PC-3 (cell line): ENCODE measurements around the gene KTN1. TPM values are rescaled to one million over a fixed set of nuclear protein-coding genes. Genes with fewer than 3 reads are reported as not detected.

Experiments
- ATAC-seq: fragments of 200-7000 bp; cut with Tn5 transposase; 2 replicates; pipeline ENCODE4 v1.9.1; 2020; ENCODE audit warnings: mild to moderate bottlenecking, moderate library complexity
- BruUV-seq: library from RNA; stranded (reverse); fragments of 400-500 nt; replicated peaks from 2 replicates; lab custom pipeline; 2021; lab: Mats Ljungman, UMichigan
- CTCF ChIA-PET: fragments of 300-600 bp; sonication (Branson Sonifier 250); formaldehyde crosslinking; loops from one replicate; lab custom pipeline; 2022; ENCODE audit warnings: antibody characterized with exemption; lab: Charles Lee
- POLR2A ChIA-PET: fragments of 300-600 bp; sonication (Branson Sonifier 250); formaldehyde crosslinking; loops from one replicate; lab custom pipeline; 2022; ENCODE audit warnings: antibody characterized with exemption; ENCODE audit not compliant: unreplicated experiment; lab: Charles Lee
- DNase-seq: peaks from one replicate; pipeline ENCODE4 v3.0.0-alpha.2; 2015
- H2AFZ ChIP-seq: fragments of 300-600 bp; sonication (generic); 2 replicates; pipeline ENCODE4 v1.6.0; 2016; ENCODE audit warnings: antibody characterized with exemption, low read length
- H3F3A ChIP-seq: fragments of 300-600 bp; sonication (generic); one replicate; pipeline ENCODE4 v1.6.0; 2017; ENCODE audit warnings: antibody characterized with exemption, low read length, control low read depth, mild to moderate bottlenecking; ENCODE audit not compliant: unreplicated experiment
- H3K27ac ChIP-seq: fragments of 300-600 bp; sonication (generic); 2 replicates; pipeline ENCODE4 v1.5.1; 2016; ENCODE audit warnings: mild to moderate bottlenecking, low read length
- H3K27me3 ChIP-seq: fragments of 300-600 bp; sonication (generic); 2 replicates; pipeline ENCODE4 v1.6.1; 2016; ENCODE audit warnings: low read length, mixed read lengths
- H3K36me3 ChIP-seq: fragments of 300-600 bp; sonication (generic); 2 replicates; pipeline ENCODE4 v1.6.1; 2016; ENCODE audit warnings: low read depth, mixed run types, low read length, mixed read lengths
- H3K4me1 ChIP-seq: fragments of 300-600 bp; sonication (generic); 2 replicates; pipeline ENCODE4 v1.5.1; 2016; ENCODE audit warnings: low read length; ENCODE audit not compliant: insufficient read depth
- H3K4me2 ChIP-seq: fragments of 300-600 bp; sonication (generic); 2 replicates; pipeline ENCODE4 v1.6.0; 2016; ENCODE audit warnings: low read length
- H3K4me3 ChIP-seq: fragments of 300-600 bp; sonication (generic); 2 replicates; pipeline ENCODE4 v1.5.1; 2016; ENCODE audit warnings: mild to moderate bottlenecking, low read length, mixed read lengths
- H3K79me2 ChIP-seq: fragments of 300-600 bp; sonication (generic); 2 replicates; pipeline ENCODE4 v1.6.1; 2017; ENCODE audit warnings: low read length, mixed read lengths
- H3K9ac ChIP-seq: fragments of 300-600 bp; sonication (generic); 2 replicates; pipeline ENCODE4 v1.6.0; 2016; ENCODE audit warnings: mild to moderate bottlenecking, low read length
- H3K9me2 ChIP-seq: fragments of 300-600 bp; sonication (generic); replicated peaks from 2 replicates; pipeline ENCODE4 v1.6.1; 2016; ENCODE audit warnings: mixed run types, low read length, mixed read lengths
- H3K9me3 ChIP-seq: fragments of 300-600 bp; sonication (generic); 2 replicates; pipeline ENCODE4 v1.6.1; 2016; ENCODE audit warnings: low read length, mixed read lengths
- H4K20me1 ChIP-seq: fragments of 300-600 bp; sonication (generic); 2 replicates; pipeline ENCODE4 v1.6.1; 2016; ENCODE audit warnings: low read length, mixed read lengths
- CTCF ChIP-seq: fragments of 300-600 bp; sonication (generic); conservative IDR thresholded peaks from 2 replicates; pipeline ENCODE4 v1.5.1; 2017; ENCODE audit warnings: antibody characterized with exemption, low read depth, mild to moderate bottlenecking, low read length
- EZH2 ChIP-seq: fragments of 300-600 bp; sonication (generic); IDR thresholded peaks from one replicate; pipeline ENCODE4 v1.6.1; 2017; ENCODE audit warnings: antibody characterized with exemption, mild to moderate bottlenecking, low read length; ENCODE audit not compliant: unreplicated experiment
- EZH2phosphoT487 ChIP-seq: fragments of 300-600 bp; sonication (generic); IDR thresholded peaks from 2 replicates; pipeline ENCODE4 v1.6.1; 2018; ENCODE audit warnings: mild to moderate bottlenecking, antibody characterized with exemption, low read length, borderline replicate concordance
- intact Hi-C: fragments of 100-400 bp; cut with micrococcal nuclease; formaldehyde crosslinking; loops from 2 replicates; pipeline ENCODE4 v1.9.0; 2023
- total RNA-seq: library from RNA; depleted of rRNA; stranded (reverse); fragments of >200 nt; gene quantifications from 2 replicates; pipeline ENCODE4 v1.2.3, GENCODE V29; 2014

Gene KTN1
- total RNA-seq, 1 experiment from 2014 or later = 251 TPM

DNA sequence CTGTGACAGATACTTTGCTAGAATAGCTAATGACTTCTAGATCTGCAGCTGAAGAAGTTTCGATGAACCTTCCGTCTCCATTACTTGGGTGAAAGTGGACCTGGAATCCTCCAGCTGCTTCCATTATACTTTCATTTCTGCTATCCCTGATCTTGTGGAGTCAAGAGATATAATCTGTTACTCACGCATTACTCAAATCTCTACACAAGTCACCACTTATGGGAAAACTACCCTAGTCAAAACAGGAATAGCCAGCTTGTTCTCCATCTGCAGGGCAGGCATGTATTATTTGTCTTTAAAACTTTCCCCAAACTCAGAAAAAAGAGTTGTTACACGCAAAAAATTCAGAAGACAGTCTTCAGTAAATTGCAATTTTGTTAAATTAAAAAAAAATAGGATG, 2.8 kb upstream of the KTN1 start:
- Histone ChIP-seq H3K4me1 (peaks cover 40% of the 10 kb centered on the region), H2AFZ (peak overlapping the region; percentile 25), H3K9me2 (no peaks in the 10 kb centered on the region), H3F3A (no peaks in the 10 kb centered on the region), H3K27ac (peak overlapping the region; percentile 61), H3K4me3 (peak overlapping the region; percentile 23), H3K9me3 (no peaks in the 10 kb centered on the region), H3K79me2 (peaks cover 36% of the 10 kb centered on the region), H3K4me2 (peak overlapping the region; percentile 64), H3K27me3 (no peaks in the 10 kb centered on the region), H3K36me3 (no peaks in the 10 kb centered on the region), H4K20me1 (peaks cover 13% of the 10 kb centered on the region), H3K9ac (peak overlapping the region; percentile 6; the same call in 1 of the 2 replicates)
- intact Hi-C loops = no loop called here
- TF ChIP-seq CTCF (no peak), EZH2 (no peak), EZH2phosphoT487 (no peak)
- BruUV-seq = no TSS peak
- POLR2A ChIA-PET = interaction anchor here (0.7 kb wide), 1 partner anchor 119 kb away, joined by 3 read pairs; no protein-coding TSS in a partner anchor
- ATAC-seq (no peak), DNase-seq (peak; percentile 97)
- CTCF ChIA-PET = interaction anchor here (1.0 kb wide), 1 partner anchor 131 kb away, joined by 5 read pairs; no protein-coding TSS in a partner anchor

DNA sequence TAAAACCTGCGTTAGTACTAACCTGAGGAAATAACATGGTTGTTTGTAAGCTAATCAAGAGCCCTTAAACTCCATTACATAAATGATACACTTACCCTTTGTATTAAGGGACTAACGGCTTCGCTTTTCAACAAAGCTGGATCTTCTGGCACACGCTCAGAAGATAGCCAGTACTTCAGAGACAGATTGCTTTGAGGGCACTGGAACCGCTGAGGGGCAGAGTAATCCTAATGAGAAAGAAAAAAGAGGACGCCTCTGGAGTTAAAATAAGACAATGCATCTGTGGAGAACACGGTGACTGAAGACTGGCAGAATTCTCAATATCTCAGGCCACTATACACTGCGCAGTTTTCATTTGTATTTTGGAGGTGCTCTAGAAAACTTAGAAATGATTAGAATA, 1.5 kb upstream of the KTN1 start:
- no peak for TF ChIP-seq EZH2
- no peak for TF ChIP-seq EZH2phosphoT487
- no peak for TF ChIP-seq CTCF
- Histone ChIP-seq H3K27me3 (no peaks in the 10 kb centered on the region), H3K4me2 (peak overlapping the region; percentile 87), H3K9me2 (no peaks in the 10 kb centered on the region), H3K79me2 (peaks cover 49% of the 10 kb centered on the region), H3K4me3 (peak overlapping the region; percentile 71), H3K9me3 (no peaks in the 10 kb centered on the region), H3K9ac (peak overlapping the region; percentile 83), H3K36me3 (no peaks in the 10 kb centered on the region), H2AFZ (peak overlapping the region; percentile 86), H4K20me1 (peaks cover 26% of the 10 kb centered on the region), H3F3A (no peaks in the 10 kb centered on the region), H3K4me1 (peaks cover 45% of the 10 kb centered on the region), H3K27ac (no peak overlapping the region; the same call in 1 of the 2 replicates)
- BruUV-seq = no TSS peak
- DNase-seq = no peak
- intact Hi-C loops = no loop called here
- POLR2A ChIA-PET = no interaction called here
- CTCF ChIA-PET = interaction anchor here (1.7 kb wide), 1 partner anchor 132 kb away, joined by 5 read pairs; no protein-coding TSS in a partner anchor
- ATAC-seq = no peak
